Prostate gland (tissue), 2 donors: ENCODE measurements around the gene SEMA4G. TPM values are rescaled to one million over a fixed set of nuclear protein-coding genes. Genes with fewer than 3 reads are reported as not detected.

Source experiments
- DNase-seq: peaks from one replicate; pipeline ENCODE4 v3.0.0-alpha.2; 2019; ENCODE audit warnings: low spot score
- H3K27ac ChIP-seq, 2 donors: fragments of 200-600 bp; sonication (generic); 2 replicates each; pipeline ENCODE4 v1.5.1; 2017 to 2019
- H3K27me3 ChIP-seq: fragments of 200-600 bp; sonication (generic); replicated peaks from 2 replicates; pipeline ENCODE4 v1.5.1; 2019; ENCODE audit not compliant: insufficient read depth
- H3K36me3 ChIP-seq, 2 donors: fragments of 200-600 bp; sonication (generic); 1 replicate in 1 of 2; 2 replicates in 1 of 2; pipeline versions ENCODE4 v1.5.1 to v1.8.1; 2017 to 2019
- H3K4me1 ChIP-seq: fragments of 200-600 bp; sonication (generic); replicated peaks from 2 replicates; pipeline ENCODE4 v1.5.1; 2019
- H3K4me3 ChIP-seq, 2 donors: fragments of 200-600 bp; sonication (generic); 2 replicates each; pipeline ENCODE4 v1.5.1; 2017 to 2019
- H3K9me3 ChIP-seq: fragments of 200-600 bp; sonication (generic); 2 replicates; pipeline ENCODE4 v1.5.1; 2017
- CTCF ChIP-seq, 4 experiments: fragments of 200-600 bp in 2 of 4; fragments of 450-650 bp in 2 of 4; sonication (generic) in 2 of 4; IDR thresholded peaks; 1 replicate in 3 of 4; 2 replicates in 1 of 4; pipeline ENCODE4 v1.5.1; 2016 to 2019; ENCODE audit warnings: antibody characterized with exemption in 4 of 4, mild to moderate bottlenecking in 2 of 4, moderate library complexity in 2 of 4
- POLR2A ChIP-seq: fragments of 450-650 bp; IDR thresholded peaks from one replicate; pipeline ENCODE4 v1.6.1; 2016; ENCODE audit warnings: antibody characterized with exemption, mild to moderate bottlenecking
- POLR2AphosphoS5 ChIP-seq: sonication (generic); formaldehyde crosslinking; IDR thresholded peaks from one replicate; pipeline ENCODE4 v1.6.1; 2017; ENCODE audit warnings: antibody characterized with exemption
- WGBS: methylation state at CpG from one replicate; pipeline ENCODE4 v1.1.5; 2018; 5-methylcytosine and 5-hydroxymethylcytosine counted together
- intact Hi-C: fragments of 100-400 bp; cut with DNase I; formaldehyde crosslinking; loops from one replicate; pipeline ENCODE4 v1.14.2; 2022
- total RNA-seq, 2 donors: library from RNA; depleted of rRNA; stranded (reverse); fragments of >200 nt; gene quantifications; one replicate each; pipeline ENCODE4 v1.1.0, GENCODE V29; 2016

SEMA4G gene
- total RNA-seq, 2 donors from 2014 or later = 24.2 to 31.0 TPM

- Histone ChIP-seq H3K4me1 (peaks cover 14% of the 10 kb centered on the region), H3K27me3 (no peaks in the 10 kb centered on the region), H3K4me3 (no peak overlapping the region), H3K36me3 (peaks cover 3 to 15% of the 10 kb centered on the region in 2 donors), H3K9me3 (no peaks in the 10 kb centered on the region), H3K27ac (no peak overlapping the region)
- DNase-seq = no peak
- TF ChIP-seq POLR2A = no peak
- no peak for TF ChIP-seq CTCF (IDR thresholded peaks at IDR 0.05)
- no peak for TF ChIP-seq POLR2AphosphoS5
- intact Hi-C loops = no loop called here
- WGBS = 87% methylated on average over 23 of the region's 23 CpGs
Measured at GRCh38 chr10:101005361-101005760, 36.1 kb downstream of the SEMA4G start.

GRCh38 chr10:101005869-101006567 lies 36.7 kb downstream of the SEMA4G start:
- intact Hi-C loops = no loop called here
- H3K27me3 ChIP-seq = no peaks in the 10 kb centered on the region
- peaks cover 3 to 15% of the 10 kb centered on the region in 2 donors for H3K36me3 ChIP-seq
- H3K4me3 ChIP-seq = no peak overlapping the region
- H3K9me3 ChIP-seq = no peaks in the 10 kb centered on the region
- DNase-seq = no peak
- peaks cover 12% of the 10 kb centered on the region for H3K4me1 ChIP-seq
- WGBS = 89% methylated on average over 4 of the region's 4 CpGs
- TF ChIP-seq POLR2AphosphoS5 = no peak
- TF ChIP-seq CTCF (IDR thresholded peaks at IDR 0.05) = no peak
- TF ChIP-seq POLR2A = no peak
- H3K27ac ChIP-seq = no peak overlapping the region

- 78% methylated on average over 33 of the region's 33 CpGs for WGBS
- H3K36me3 ChIP-seq = peaks cover 3 to 15% of the 10 kb centered on the region in 2 donors
- DNase-seq = no peak
- no peak overlapping the region for H3K4me3 ChIP-seq
- H3K27me3 ChIP-seq = no peaks in the 10 kb centered on the region
- peak overlapping the region in 1 of 2 donors; percentile 27 for H3K27ac ChIP-seq
- no peak for TF ChIP-seq POLR2A
- no peak for TF ChIP-seq CTCF (IDR thresholded peaks at IDR 0.05)
- TF ChIP-seq POLR2AphosphoS5 = no peak
- H3K4me1 ChIP-seq = peaks cover 7% of the 10 kb centered on the region
- intact Hi-C loops = no loop called here
- H3K9me3 ChIP-seq = no peaks in the 10 kb centered on the region
Measured at GRCh38 chr10:101006593-101007098, 37.3 kb downstream of the SEMA4G start.

- peaks cover 3 to 15% of the 10 kb centered on the region in 2 donors for H3K36me3 ChIP-seq
- no peaks in the 10 kb centered on the region for H3K9me3 ChIP-seq
- H3K27me3 ChIP-seq = no peaks in the 10 kb centered on the region
- TF ChIP-seq POLR2AphosphoS5 = no peak
- TF ChIP-seq CTCF (IDR thresholded peaks at IDR 0.05) = no peak
- no peak for TF ChIP-seq POLR2A
- WGBS = 43% methylated on average over 11 of the region's 11 CpGs
- H3K27ac ChIP-seq = peak overlapping the region in 1 of 2 donors; percentile 27
- intact Hi-C loops = no loop called here
- H3K4me3 ChIP-seq = no peak overlapping the region
- DNase-seq = no peak
- H3K4me1 ChIP-seq = peaks cover 1% of the 10 kb centered on the region
Measured at GRCh38 chr10:101007099-101007711, 37.9 kb downstream of the SEMA4G start.
